NB4 (cell line): ENCODE data around the gene MAP3K5.
"Not testable (repeated sequence)": the region's sequence is repeated elsewhere in the genome, so short reads cannot be mapped to it uniquely, and the experiment has no call there.

Source experiments
- DNase-seq: peaks from one replicate; pipeline ENCODE4 v3.0.0; 2010; ENCODE audit warnings: low read depth
- H3K4me3 ChIP-seq: one replicate; pipeline ENCODE4 v1.5.1; 2011; ENCODE audit warnings: mild to moderate bottlenecking, low read depth, low read length, moderate library complexity
- MYC ChIP-seq: IDR thresholded peaks from 2 replicates; pipeline ENCODE4 v1.6.1; 2011; ENCODE audit warnings: low read depth, low read length
- POLR2A ChIP-seq: IDR thresholded peaks from 2 replicates; pipeline ENCODE4 v1.6.1; 2011; ENCODE audit warnings: mild to moderate bottlenecking; ENCODE audit not compliant: insufficient read length; ENCODE audit errors: extremely low read depth
- TF ChIP-seq, protein P1 (sequence below): IDR thresholded peaks from one replicate; pipeline ENCODE4 v1.5.1; 2012; ENCODE audit warnings: low read depth, low read length
- TF ChIP-seq, protein P2 (sequence below): IDR thresholded peaks from 2 replicates; pipeline ENCODE4 v1.6.1; 2011; ENCODE audit warnings: low read depth, low read length

Gene MAP3K5

DNA sequence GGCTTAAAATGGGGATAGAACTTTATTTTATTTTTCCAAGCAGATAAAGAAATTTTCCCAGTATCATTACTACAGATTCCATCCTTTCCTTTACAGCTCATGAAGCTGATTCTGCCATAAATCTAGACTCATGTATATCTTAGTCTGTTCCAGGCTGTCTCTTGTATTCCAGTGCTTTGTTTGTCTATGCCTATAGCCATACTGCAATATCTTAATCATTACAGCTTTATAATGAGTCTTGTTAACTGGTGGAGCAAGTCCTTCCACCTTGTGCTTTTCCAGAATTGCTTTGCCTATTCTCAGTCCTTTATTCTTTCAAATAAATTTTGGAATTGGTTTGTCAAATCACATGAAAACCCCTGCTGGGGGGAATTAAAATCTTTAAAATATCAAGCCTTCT, 99.2 kb downstream of the MAP3K5 start:
- DNase-seq, result no peak
- TF ChIP-seq, protein P1, sequence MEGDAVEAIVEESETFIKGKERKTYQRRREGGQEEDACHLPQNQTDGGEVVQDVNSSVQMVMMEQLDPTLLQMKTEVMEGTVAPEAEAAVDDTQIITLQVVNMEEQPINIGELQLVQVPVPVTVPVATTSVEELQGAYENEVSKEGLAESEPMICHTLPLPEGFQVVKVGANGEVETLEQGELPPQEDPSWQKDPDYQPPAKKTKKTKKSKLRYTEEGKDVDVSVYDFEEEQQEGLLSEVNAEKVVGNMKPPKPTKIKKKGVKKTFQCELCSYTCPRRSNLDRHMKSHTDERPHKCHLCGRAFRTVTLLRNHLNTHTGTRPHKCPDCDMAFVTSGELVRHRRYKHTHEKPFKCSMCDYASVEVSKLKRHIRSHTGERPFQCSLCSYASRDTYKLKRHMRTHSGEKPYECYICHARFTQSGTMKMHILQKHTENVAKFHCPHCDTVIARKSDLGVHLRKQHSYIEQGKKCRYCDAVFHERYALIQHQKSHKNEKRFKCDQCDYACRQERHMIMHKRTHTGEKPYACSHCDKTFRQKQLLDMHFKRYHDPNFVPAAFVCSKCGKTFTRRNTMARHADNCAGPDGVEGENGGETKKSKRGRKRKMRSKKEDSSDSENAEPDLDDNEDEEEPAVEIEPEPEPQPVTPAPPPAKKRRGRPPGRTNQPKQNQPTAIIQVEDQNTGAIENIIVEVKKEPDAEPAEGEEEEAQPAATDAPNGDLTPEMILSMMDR, result no peak
- TF ChIP-seq, protein P2, sequence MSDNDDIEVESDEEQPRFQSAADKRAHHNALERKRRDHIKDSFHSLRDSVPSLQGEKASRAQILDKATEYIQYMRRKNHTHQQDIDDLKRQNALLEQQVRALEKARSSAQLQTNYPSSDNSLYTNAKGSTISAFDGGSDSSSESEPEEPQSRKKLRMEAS, result no peak
- TF ChIP-seq POLR2A, result no peak
- TF ChIP-seq MYC, result no peak
- H3K4me3 ChIP-seq, result no peak overlapping the region

DNA sequence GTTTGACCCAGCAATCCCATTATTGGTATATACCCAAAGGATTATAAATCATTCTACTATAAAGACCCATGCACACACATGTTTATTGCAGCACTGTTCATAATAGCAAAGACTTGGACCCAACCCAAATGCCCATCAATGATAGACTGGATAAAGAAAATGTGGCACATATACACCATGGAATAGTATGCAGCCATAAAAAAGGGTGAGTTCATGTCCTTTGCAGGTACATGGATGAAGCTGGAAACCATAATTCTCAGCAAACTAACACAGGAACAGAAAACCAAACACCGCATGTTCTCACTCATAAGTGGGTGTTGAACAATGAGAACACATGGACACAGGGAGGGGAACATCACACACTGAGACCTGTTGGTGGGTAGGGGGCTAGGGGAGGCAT, 104.4 kb downstream of the MAP3K5 start:
- not testable (repeated sequence) for H3K4me3 ChIP-seq

DNA sequence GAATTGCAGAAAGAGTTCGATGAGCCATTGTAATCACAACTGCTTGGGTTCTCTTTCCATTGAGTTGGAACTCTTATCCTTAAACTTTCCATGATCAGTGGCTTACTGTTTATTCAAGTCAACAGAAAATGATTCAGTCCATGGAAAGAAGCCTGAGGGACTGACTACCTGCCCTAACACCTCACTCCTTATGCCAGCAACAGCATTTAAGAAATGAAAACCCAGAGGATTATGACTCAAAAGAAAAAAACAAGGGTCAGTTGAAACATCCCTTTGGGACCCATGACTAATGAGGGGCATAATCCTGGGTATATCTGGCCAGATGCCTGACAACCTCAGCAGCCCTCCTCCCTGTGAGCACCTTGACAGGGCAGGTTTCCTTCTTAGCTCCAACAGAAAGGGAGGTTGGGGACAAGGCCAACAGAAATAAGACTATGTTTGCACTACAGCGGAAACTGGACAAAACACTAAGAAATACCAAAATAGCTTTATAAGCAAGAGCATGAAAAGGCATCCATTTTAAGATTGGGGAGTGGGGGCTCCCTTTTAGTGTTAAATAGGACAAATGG, 106.7 kb downstream of the MAP3K5 start:
- no peak overlapping the region for H3K4me3 ChIP-seq
- no peak for DNase-seq
- TF ChIP-seq, protein P1, result no peak
- no peak for TF ChIP-seq MYC
- TF ChIP-seq, protein P2, result no peak
- no peak for TF ChIP-seq POLR2A

More for the DNA sequence above, 104.4 kb downstream of the MAP3K5 start:
- not testable (repeated sequence) for DNase-seq

DNA sequence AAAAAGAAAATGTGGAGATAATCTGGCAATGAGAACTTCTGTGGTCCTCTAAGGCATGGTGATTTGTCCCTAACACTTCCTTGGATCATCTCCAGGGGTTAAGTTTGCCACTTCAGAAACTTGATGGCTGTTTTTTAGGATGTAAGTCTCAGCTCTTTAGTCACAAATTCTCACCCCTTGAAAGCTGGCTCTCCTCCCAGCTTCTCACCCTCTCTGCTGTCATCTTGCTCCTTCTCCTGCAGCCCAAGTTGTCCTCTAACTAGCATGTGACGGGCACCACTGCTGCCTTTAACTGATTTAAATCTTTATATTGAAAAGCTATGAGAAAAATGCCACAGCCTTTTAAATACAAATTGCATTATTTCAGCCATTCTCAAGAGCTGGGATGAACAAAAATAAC, 107.8 kb downstream of the MAP3K5 start:
- DNase-seq, result no peak
- no peak overlapping the region for H3K4me3 ChIP-seq
- TF ChIP-seq, protein P1, result no peak
- TF ChIP-seq, protein P2, result no peak
- TF ChIP-seq MYC (no peak), POLR2A (no peak)

DNA sequence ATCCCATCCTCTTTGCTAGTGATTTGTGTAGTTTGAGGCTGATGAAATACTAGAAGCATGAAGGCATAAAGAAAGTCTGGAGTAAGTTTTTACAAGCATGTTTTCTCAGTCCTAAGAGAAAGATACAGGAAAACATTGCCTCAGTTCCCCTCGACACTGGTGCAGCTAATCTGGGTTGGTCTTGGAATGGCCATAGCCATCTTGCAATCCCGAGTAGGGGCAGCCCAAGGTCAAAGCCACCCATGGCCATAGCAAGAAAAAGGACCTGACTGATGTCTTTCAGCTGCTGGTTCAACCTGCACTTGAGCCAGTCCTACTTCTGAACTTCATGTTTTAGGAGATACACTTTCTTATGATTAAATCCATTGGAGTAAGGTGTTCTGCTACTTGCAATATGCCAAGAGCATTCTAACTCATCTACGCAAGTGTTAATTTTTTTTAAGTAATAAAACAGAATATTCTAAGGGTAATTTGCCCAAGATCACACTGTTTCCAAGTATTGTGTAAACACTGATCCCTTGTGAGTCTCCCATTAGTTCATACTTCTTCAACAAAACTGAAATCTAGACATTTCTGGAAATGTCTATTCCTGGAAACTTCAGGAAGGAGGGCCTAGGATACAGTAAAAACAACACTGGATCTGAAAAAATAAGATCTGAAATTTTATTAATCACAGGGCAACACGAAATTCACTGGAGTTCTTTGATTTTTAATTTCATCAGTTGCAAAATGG, 108.9 kb downstream of the MAP3K5 start:
- TF ChIP-seq, protein P2, result no peak
- TF ChIP-seq POLR2A, result no peak
- TF ChIP-seq, protein P1, result no peak
- H3K4me3 ChIP-seq, result no peak overlapping the region
- DNase-seq, result no peak

DNA sequence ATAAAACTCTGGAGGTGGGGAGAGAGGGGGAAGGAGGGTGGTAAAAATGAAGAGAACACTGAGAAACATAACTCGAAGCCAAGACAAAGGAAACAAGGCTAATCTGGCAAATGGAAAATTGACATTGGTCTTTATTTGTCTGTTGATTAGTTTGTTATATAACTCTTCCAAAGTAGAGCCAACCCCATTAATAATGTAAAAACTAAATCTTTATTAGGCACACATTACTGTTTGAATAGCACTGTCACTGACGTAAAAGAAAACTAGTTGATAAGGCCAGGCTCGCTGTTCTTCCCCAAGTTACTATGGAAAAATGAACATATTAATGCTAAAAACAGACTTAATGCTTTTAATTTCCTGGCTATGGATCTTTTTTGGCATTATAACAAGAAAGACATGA, 110.0 kb downstream of the MAP3K5 start:
- no peak for DNase-seq
- TF ChIP-seq POLR2A (no peak), MYC (no peak)
- TF ChIP-seq, protein P2, result no peak
- TF ChIP-seq, protein P1, result no peak
- no peak overlapping the region for H3K4me3 ChIP-seq
